Liver (tissue), 3 donors: ENCODE results near the gene ZNF343.

Experiments used
- FOXA1 ChIP-seq: IDR thresholded peaks from 2 replicates; pipeline ENCODE4 v1.6.1; 2016; ENCODE audit warnings: antibody characterized with exemption
- JUND ChIP-seq, 2 donors: IDR thresholded peaks; 2 replicates each; pipeline ENCODE4 v1.6.1; 2016; ENCODE audit warnings: antibody characterized with exemption in 2 of 2
- RAD21 ChIP-seq, 2 donors: IDR thresholded peaks; 2 replicates each; pipeline ENCODE4 v1.6.1; 2016; ENCODE audit warnings: antibody characterized with exemption in 2 of 2, mild to moderate bottlenecking in 2 of 2
- RXRA ChIP-seq, 2 donors: IDR thresholded peaks; 2 replicates each; pipeline ENCODE4 v1.6.1; 2017 to 2018; ENCODE audit warnings: antibody characterized with exemption in 2 of 2, mild to moderate bottlenecking in 1 of 2
- YY1 ChIP-seq: IDR thresholded peaks from 2 replicates; pipeline ENCODE4 v1.6.1; 2016; ENCODE audit warnings: antibody characterized with exemption, mild to moderate bottlenecking
- TF ChIP-seq, protein P1 (sequence below): IDR thresholded peaks from 2 replicates; pipeline ENCODE4 v1.6.1; 2016; ENCODE audit warnings: antibody characterized with exemption, mild to moderate bottlenecking
- TF ChIP-seq, protein P2 (sequence below): fragments of 150-350 bp; IDR thresholded peaks from 2 replicates; pipeline ENCODE4 v1.5.1; 2017; ENCODE audit warnings: improper control_type of control experiment, low read depth, low read length; ENCODE audit not compliant: missing input control
- TF ChIP-seq, protein P3 (sequence below): IDR thresholded peaks from 2 replicates; pipeline ENCODE4 v1.6.1; 2016; ENCODE audit warnings: antibody characterized with exemption
- donor health status: healthy.
- donor health status: healthy.

DNA sequence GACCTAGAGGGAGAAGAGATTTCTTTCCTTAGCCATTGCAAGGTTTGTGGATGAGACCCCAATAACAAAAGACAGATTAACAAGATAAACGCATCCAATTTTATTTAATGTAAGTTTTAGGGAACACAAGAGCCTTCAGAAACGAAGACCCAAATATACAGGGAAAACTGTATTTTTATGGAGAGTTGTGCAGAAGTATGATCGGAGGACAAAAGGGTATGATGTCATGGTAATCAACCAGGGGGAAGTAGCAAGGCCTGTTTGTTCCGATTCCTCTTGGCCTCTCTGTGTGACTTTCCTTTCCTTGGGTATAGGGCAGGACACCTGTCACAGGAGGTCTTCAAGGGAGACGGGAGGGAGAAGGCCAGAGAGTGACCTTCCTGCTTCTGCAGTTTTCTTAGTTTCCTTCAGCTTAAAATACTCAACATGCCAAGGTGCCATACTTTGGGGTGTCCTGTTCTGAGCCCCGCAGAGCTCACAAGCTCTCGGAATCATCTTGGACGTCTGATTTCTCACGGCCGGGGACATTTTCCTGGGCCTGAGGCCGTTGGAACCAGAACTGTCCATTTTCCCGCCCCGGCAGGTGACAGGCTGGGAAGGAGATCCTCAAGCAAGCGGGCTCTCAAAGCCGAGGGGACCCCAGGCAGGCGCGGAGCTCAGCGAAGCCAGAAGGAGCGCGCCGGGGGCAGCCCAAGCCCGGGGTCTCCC lies 49.3 kb upstream of the ZNF343 start:
- TF ChIP-seq FOXA1 (no peak), YY1 (no peak), RAD21 (IDR thresholded peaks at IDR 0.05) (no peak), JUND (IDR thresholded peaks at IDR 0.05) (no peak), RXRA (IDR thresholded peaks at IDR 0.05) (no peak)
- TF ChIP-seq, protein P1, sequence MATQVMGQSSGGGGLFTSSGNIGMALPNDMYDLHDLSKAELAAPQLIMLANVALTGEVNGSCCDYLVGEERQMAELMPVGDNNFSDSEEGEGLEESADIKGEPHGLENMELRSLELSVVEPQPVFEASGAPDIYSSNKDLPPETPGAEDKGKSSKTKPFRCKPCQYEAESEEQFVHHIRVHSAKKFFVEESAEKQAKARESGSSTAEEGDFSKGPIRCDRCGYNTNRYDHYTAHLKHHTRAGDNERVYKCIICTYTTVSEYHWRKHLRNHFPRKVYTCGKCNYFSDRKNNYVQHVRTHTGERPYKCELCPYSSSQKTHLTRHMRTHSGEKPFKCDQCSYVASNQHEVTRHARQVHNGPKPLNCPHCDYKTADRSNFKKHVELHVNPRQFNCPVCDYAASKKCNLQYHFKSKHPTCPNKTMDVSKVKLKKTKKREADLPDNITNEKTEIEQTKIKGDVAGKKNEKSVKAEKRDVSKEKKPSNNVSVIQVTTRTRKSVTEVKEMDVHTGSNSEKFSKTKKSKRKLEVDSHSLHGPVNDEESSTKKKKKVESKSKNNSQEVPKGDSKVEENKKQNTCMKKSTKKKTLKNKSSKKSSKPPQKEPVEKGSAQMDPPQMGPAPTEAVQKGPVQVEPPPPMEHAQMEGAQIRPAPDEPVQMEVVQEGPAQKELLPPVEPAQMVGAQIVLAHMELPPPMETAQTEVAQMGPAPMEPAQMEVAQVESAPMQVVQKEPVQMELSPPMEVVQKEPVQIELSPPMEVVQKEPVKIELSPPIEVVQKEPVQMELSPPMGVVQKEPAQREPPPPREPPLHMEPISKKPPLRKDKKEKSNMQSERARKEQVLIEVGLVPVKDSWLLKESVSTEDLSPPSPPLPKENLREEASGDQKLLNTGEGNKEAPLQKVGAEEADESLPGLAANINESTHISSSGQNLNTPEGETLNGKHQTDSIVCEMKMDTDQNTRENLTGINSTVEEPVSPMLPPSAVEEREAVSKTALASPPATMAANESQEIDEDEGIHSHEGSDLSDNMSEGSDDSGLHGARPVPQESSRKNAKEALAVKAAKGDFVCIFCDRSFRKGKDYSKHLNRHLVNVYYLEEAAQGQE, result no peak
- TF ChIP-seq, protein P2, sequence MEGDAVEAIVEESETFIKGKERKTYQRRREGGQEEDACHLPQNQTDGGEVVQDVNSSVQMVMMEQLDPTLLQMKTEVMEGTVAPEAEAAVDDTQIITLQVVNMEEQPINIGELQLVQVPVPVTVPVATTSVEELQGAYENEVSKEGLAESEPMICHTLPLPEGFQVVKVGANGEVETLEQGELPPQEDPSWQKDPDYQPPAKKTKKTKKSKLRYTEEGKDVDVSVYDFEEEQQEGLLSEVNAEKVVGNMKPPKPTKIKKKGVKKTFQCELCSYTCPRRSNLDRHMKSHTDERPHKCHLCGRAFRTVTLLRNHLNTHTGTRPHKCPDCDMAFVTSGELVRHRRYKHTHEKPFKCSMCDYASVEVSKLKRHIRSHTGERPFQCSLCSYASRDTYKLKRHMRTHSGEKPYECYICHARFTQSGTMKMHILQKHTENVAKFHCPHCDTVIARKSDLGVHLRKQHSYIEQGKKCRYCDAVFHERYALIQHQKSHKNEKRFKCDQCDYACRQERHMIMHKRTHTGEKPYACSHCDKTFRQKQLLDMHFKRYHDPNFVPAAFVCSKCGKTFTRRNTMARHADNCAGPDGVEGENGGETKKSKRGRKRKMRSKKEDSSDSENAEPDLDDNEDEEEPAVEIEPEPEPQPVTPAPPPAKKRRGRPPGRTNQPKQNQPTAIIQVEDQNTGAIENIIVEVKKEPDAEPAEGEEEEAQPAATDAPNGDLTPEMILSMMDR, result no peak
- TF ChIP-seq, protein P3, sequence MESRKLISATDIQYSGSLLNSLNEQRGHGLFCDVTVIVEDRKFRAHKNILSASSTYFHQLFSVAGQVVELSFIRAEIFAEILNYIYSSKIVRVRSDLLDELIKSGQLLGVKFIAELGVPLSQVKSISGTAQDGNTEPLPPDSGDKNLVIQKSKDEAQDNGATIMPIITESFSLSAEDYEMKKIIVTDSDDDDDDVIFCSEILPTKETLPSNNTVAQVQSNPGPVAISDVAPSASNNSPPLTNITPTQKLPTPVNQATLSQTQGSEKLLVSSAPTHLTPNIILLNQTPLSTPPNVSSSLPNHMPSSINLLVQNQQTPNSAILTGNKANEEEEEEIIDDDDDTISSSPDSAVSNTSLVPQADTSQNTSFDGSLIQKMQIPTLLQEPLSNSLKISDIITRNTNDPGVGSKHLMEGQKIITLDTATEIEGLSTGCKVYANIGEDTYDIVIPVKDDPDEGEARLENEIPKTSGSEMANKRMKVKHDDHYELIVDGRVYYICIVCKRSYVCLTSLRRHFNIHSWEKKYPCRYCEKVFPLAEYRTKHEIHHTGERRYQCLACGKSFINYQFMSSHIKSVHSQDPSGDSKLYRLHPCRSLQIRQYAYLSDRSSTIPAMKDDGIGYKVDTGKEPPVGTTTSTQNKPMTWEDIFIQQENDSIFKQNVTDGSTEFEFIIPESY, result no peak
